Mucosa of rectum (tissue), 2 donors: ENCODE results near the gene CORO7.

Experiments used
- H3K27ac ChIP-seq, 2 donors: one replicate each; pipeline ENCODE4 v1.7.0; 2013; ENCODE audit warnings: inconsistent platforms in 2 of 2, low read depth in 2 of 2, low read length in 2 of 2
- H3K27me3 ChIP-seq, 2 donors: one replicate each; pipeline ENCODE4 v1.7.0; 2013; ENCODE audit warnings: low read length in 2 of 2; ENCODE audit not compliant: control insufficient read depth in 2 of 2, insufficient read depth in 2 of 2
- H3K36me3 ChIP-seq, 2 donors: one replicate each; pipeline ENCODE4 v1.7.0; 2013; ENCODE audit warnings: low read length in 2 of 2; ENCODE audit not compliant: control insufficient read depth in 2 of 2, insufficient read depth in 2 of 2
- H3K4me1 ChIP-seq, 2 donors: one replicate each; pipeline ENCODE4 v1.7.0; 2013; ENCODE audit warnings: low read length in 2 of 2, mild to moderate bottlenecking in 1 of 2; ENCODE audit not compliant: control insufficient read depth in 2 of 2, insufficient read depth in 2 of 2
- H3K4me3 ChIP-seq, 2 donors: one replicate each; pipeline ENCODE4 v1.7.0; 2013; ENCODE audit warnings: low read length in 2 of 2
- H3K9ac ChIP-seq, 2 donors: one replicate each; pipeline ENCODE4 v1.7.0; 2013; ENCODE audit warnings: low read length in 2 of 2, low read depth in 1 of 2, mild to moderate bottlenecking in 1 of 2
- H3K9me3 ChIP-seq, 2 donors: one replicate each; pipeline ENCODE4 v1.7.0; 2013; ENCODE audit warnings: low read length in 2 of 2; ENCODE audit not compliant: control insufficient read depth in 2 of 2
- donor health status: healthy.
- donor health status: Normal muscosa, but diverticular disease.

Gene CORO7

GRCh38 chr16:4371357-4372000, 44.9 kb downstream of the CORO7 start, which contains the start of gene VASN:
VASN (plus strand) TSS chr16:4371848; CDS start chr16:4380878, 9,030 bp downstream.
- peak within 1 kb of the TSS; percentile 35 to 67 for H3K27ac ChIP-seq
- no peaks in the 10 kb centered on the region for H3K9me3 ChIP-seq
- peaks cover 6% of the 10 kb centered on the region in 2 donors for H3K36me3 ChIP-seq
- peak within 1 kb of the TSS; percentile 59 to 65 for H3K4me3 ChIP-seq
- peaks cover 9 to 15% of the 10 kb centered on the region in 2 donors for H3K4me1 ChIP-seq
- peak within 1 kb of the TSS; percentile 38 for H3K9ac ChIP-seq
- no peaks in the 10 kb centered on the region for H3K27me3 ChIP-seq

- Histone ChIP-seq H3K27ac (peak overlapping the region; percentile 35 to 67), H3K9me3 (no peaks in the 10 kb centered on the region), H3K4me1 (peaks cover 9 to 15% of the 10 kb centered on the region in 2 donors), H3K27me3 (no peaks in the 10 kb centered on the region), H3K9ac (no peak overlapping the region), H3K4me3 (no peak overlapping the region), H3K36me3 (peaks cover 6% of the 10 kb centered on the region in 2 donors)
Observed at GRCh38 chr16:4370570-4371356, 45.6 kb downstream of the CORO7 start.

- H3K27me3 ChIP-seq, result no peaks in the 10 kb centered on the region
- H3K27ac ChIP-seq, result peak overlapping the region; percentile 35 to 67
Observed at GRCh38 chr16:4370151-4370550, 46.2 kb downstream of the CORO7 start.

GRCh38 chr16:4369007-4369733, 47.2 kb downstream of the CORO7 start:
- Histone ChIP-seq H3K9me3 (no peaks in the 10 kb centered on the region), H3K27me3 (no peaks in the 10 kb centered on the region), H3K4me1 (peaks cover 9 to 12% of the 10 kb centered on the region in 2 donors), H3K27ac (no peak overlapping the region), H3K9ac (no peak overlapping the region), H3K36me3 (peaks cover 12 to 16% of the 10 kb centered on the region in 2 donors), H3K4me3 (no peak overlapping the region)

More at GRCh38 chr16:4370151-4370550, 46.2 kb downstream of the CORO7 start:
- no peaks in the 10 kb centered on the region for H3K9me3 ChIP-seq
- no peak overlapping the region for H3K4me3 ChIP-seq
- H3K9ac ChIP-seq, result no peak overlapping the region
- H3K36me3 ChIP-seq, result peaks cover 6% of the 10 kb centered on the region in 2 donors
- H3K4me1 ChIP-seq, result peaks cover 9 to 15% of the 10 kb centered on the region in 2 donors

GRCh38 chr16:4367393-4367856, 49.0 kb downstream of the CORO7 start:
- no peak overlapping the region for H3K27ac ChIP-seq
- peaks cover 4 to 6% of the 10 kb centered on the region in 2 donors for H3K4me1 ChIP-seq
- no peaks in the 10 kb centered on the region for H3K27me3 ChIP-seq
- H3K9me3 ChIP-seq, result no peaks in the 10 kb centered on the region
- no peak overlapping the region for H3K9ac ChIP-seq
- H3K4me3 ChIP-seq, result no peak overlapping the region
- peaks cover 21 to 24% of the 10 kb centered on the region in 2 donors for H3K36me3 ChIP-seq

GRCh38 chr16:4366016-4366415, 50.4 kb downstream of the CORO7 start:
- H3K36me3 ChIP-seq, result peaks cover 33 to 34% of the 10 kb centered on the region in 2 donors
- H3K27me3 ChIP-seq, result no peaks in the 10 kb centered on the region
- H3K4me3 ChIP-seq, result no peak overlapping the region
- no peaks in the 10 kb centered on the region for H3K4me1 ChIP-seq
- no peaks in the 10 kb centered on the region for H3K9me3 ChIP-seq
- no peak overlapping the region for H3K9ac ChIP-seq
- H3K27ac ChIP-seq, result no peak overlapping the region

DNA sequence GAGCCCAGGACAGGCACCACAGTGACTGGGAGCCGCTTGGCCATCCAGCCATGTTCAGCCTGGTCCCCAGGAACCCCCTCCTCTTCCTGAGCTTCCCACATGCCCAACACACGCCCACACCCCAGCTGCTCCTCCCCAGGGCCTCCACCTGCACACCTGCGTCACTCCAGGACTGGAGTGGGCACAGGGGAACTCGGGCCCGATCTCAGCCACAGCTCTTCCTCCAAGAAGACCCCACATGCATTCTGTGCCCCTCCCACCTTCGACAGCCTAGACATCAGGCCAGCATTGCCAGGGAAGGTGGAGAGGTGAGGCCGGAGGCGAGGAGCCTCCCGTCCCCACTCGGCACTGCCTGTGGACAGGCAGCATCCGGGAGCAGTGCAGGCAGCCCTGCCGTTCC, 50.8 kb downstream of the CORO7 start:
- H3K27me3 ChIP-seq, result no peaks in the 10 kb centered on the region
- H3K27ac ChIP-seq, result no peak overlapping the region
- H3K9ac ChIP-seq, result no peak overlapping the region
- H3K4me1 ChIP-seq, result no peaks in the 10 kb centered on the region
- peaks cover 33 to 37% of the 10 kb centered on the region in 2 donors for H3K36me3 ChIP-seq
- H3K9me3 ChIP-seq, result no peaks in the 10 kb centered on the region
- H3K4me3 ChIP-seq, result no peak overlapping the region

GRCh38 chr16:4365014-4365406, 51.4 kb downstream of the CORO7 start:
- no peak overlapping the region for H3K4me3 ChIP-seq
- H3K36me3 ChIP-seq, result peaks cover 33 to 40% of the 10 kb centered on the region in 2 donors
- H3K4me1 ChIP-seq, result no peaks in the 10 kb centered on the region
- H3K9me3 ChIP-seq, result no peaks in the 10 kb centered on the region
- no peak overlapping the region for H3K27ac ChIP-seq
- H3K27me3 ChIP-seq, result no peaks in the 10 kb centered on the region
- H3K9ac ChIP-seq, result no peak overlapping the region

DNA sequence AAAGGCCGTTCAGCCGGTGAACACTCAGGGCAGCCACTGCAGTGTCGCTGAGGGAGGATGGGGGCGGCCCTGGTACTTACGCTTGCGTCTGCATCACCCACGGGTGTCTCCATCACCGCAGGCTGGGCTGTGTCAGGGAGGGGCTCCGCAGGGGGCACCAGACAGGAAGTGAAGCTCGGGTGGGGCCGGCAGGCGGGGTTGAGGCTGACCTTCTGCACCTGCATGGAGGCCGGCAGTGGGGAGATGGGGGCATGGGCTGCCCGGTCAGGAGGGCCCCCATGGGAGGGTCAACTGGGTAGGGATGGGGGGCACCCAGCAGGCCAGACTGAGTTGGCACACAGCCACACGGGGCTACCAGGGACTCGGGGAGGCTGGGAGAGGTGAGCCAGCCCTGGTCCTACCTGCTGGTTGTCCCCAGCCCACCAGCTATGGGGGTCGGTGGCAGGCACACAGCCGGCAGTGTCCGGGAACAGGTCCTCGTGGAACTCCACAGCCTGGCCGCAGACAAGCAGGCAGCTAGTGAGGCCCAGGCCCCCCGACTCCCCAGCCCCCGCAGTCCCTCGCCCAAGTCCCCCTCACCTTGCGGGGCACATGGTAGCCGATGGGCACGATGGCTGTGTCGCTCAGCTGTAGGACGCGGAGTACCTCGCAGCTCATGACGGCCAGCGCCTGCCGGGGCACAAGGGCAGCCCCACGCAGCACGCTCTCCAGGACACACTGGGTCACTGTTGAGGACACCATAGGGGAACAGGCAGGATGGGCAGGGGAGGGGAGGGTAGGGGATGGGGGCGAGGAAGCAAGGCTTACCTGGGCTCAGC, 52.0 kb downstream of the CORO7 start:
- Histone ChIP-seq H3K9me3 (no peaks in the 10 kb centered on the region), H3K4me3 (no peak overlapping the region), H3K36me3 (peaks cover 33 to 40% of the 10 kb centered on the region in 2 donors)

More for the DNA sequence above, 52.0 kb downstream of the CORO7 start:
- H3K9ac ChIP-seq, result no peak overlapping the region
- H3K27ac ChIP-seq, result no peak overlapping the region
- H3K27me3 ChIP-seq, result no peaks in the 10 kb centered on the region
- H3K4me1 ChIP-seq, result no peaks in the 10 kb centered on the region
